Activated CD4-positive, alpha-beta T cell treated with anti-CD3 and anti-CD28 coated beads, Interleukin-10, Interleukin-2, amounts not matched to agents 100 ng/mL and 50 ng/mL, durations not matched to agents 16 hours and 8 hours (primary cell): Measurements from ENCODE around the gene SERPINB2.
A peak's percentile ranks its signal among the peaks of the same experiment; 100 is the strongest.
"Not testable (repeated sequence)": the region's sequence is repeated elsewhere in the genome, so short reads cannot be mapped to it uniquely, and the experiment has no call there.

Source experiments
- DNase-seq: peaks from one replicate; pipeline ENCODE4 v3.0.0-alpha.2; 2020

Gene SERPINB2

DNA sequence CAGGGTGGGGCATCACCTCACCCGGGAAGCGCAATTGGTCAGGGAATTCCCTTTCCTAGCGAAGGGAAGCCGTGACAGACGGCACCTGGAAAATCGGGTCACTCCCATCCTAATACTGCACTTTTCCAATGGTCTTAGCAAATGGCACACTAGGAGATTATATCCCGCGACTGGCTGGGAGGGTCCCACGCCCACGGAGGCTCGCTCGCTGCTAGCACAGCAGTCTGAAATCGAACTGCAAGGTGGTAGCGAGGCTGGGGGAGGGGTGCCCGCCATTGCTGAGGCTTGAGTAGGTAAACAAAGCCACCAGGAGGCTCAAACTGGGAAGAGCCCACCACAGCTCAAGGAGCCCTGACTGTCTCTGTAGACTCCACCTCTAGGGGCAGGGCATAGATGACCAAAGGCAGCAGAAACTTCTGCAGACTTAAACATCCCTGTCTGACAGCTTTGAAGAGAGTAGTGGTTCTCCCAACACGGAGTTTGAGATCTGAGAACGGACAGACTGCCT, 53.1 kb downstream of the SERPINB2 start:
- not testable (repeated sequence) for DNase-seq

- no peak for DNase-seq
Measured at GRCh38 chr18:63947051-63947790, 59.7 kb downstream of the SERPINB2 start.

DNA sequence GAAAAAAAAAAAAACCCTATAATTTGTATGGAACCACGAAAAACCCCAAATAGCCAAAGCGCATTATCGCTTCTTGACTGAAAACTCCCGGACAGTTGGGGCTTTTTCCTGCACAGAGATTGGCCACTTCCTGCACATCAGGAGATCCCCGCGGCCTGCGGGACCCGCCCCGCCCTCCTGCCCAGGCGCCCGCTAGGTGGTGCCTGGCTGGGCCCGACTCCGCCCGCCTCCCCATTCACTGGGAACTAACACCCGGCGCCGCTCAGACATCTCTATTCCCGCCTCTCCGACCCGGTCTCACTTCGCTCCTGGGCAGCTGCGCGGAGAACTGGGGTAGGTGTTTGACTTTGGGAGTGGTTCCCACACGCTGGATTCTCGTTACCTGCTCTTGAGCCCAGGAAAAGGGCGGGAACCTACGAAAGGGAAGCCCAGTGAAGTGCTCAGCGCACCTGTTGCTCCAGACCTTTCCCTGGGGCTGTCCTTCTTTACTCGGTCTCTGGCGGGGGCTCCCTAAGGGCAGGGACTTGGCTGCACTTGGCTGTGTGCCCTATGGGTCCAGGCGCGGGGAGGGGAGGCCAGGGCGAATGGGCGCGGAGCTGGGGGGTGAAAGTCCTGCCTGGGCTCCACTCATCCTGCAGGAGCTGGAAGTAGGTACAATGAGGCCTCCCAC, 61.7 kb downstream of the SERPINB2 start, which contains the start of gene HMSD:
TSS of gene HMSD (plus strand) at position 234 of the 670 bp plus-strand sequence. CDS start 4,155 bp downstream, outside the sequence.
- DNase-seq, result peak; percentile 84

DNA sequence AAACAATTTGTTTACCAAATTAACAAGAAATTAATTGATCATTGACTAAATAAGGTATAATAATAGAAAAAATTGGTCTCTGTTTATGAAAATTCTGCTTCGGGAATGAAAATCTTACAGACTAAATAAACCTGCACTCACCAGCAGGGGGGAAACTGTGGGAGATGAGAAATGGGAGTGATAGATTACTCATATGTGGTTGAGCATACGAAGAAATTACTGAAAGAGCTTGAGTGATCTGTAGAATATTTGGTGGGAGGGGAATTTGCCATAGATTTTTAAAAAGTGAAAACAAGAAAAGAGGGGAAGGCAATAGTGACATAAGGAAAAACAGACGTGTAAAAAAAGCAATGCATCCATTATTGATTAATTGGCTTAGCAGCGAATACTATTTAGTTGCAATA, 63.8 kb downstream of the SERPINB2 start:
- DNase-seq, result peak; percentile 83
